Astrocyte (in vitro differentiated cells and primary cell): ENCODE data around the gene PIBF1. TPM values are rescaled to one million over a fixed set of nuclear protein-coding genes. Genes with fewer than 3 reads are reported as not detected.

Experiments
- DNase-seq: peaks from one replicate; pipeline ENCODE4 v3.0.0-alpha.2; 2010; ENCODE audit warnings: low read depth
- FAIRE-seq: peaks from 2 replicates; lab custom pipeline; 2011; peaks lifted over from hg19 to GRCh38; lab: Jason Lieb, UNC
- H2AFZ ChIP-seq: 2 replicates; pipeline ENCODE4 v1.6.0; 2012; ENCODE audit warnings: low read depth, low read length, inconsistent platforms
- H3K27ac ChIP-seq: 2 replicates; pipeline ENCODE4 v1.5.1; 2011; ENCODE audit warnings: low read depth, low read length, inconsistent platforms
- H3K27me3 ChIP-seq: 2 replicates; pipeline ENCODE4 v1.6.0; 2011; ENCODE audit warnings: low read length, inconsistent platforms; ENCODE audit not compliant: insufficient read depth
- H3K36me3 ChIP-seq: 2 replicates; pipeline ENCODE4 v1.5.1; 2011; ENCODE audit warnings: low read length, inconsistent platforms; ENCODE audit not compliant: insufficient read depth
- H3K4me1 ChIP-seq: 2 replicates; pipeline ENCODE4 v1.5.1; 2011; ENCODE audit warnings: low read length, inconsistent platforms; ENCODE audit not compliant: insufficient read depth
- H3K4me2 ChIP-seq: 2 replicates; pipeline ENCODE4 v1.6.0; 2012; ENCODE audit warnings: low read length, inconsistent platforms
- H3K4me3 ChIP-seq: 2 replicates; pipeline ENCODE4 v1.5.1; 2011; ENCODE audit warnings: low read depth, mild to moderate bottlenecking, low read length, inconsistent platforms; ENCODE audit not compliant: insufficient read depth
- H3K79me2 ChIP-seq: 2 replicates; pipeline ENCODE4 v1.6.0; 2012; ENCODE audit warnings: mild to moderate bottlenecking, low read length, inconsistent platforms; ENCODE audit not compliant: insufficient read depth
- H3K9ac ChIP-seq: 2 replicates; pipeline ENCODE4 v1.6.0; 2012; ENCODE audit warnings: mild to moderate bottlenecking, low read length, inconsistent platforms
- H3K9me3 ChIP-seq: 2 replicates; pipeline ENCODE4 v1.5.1; 2012; ENCODE audit warnings: low read depth, mild to moderate bottlenecking, low read length, inconsistent platforms; ENCODE audit not compliant: insufficient read depth
- H4K20me1 ChIP-seq: 2 replicates; pipeline ENCODE4 v1.6.0; 2012; ENCODE audit warnings: low read length, inconsistent platforms; ENCODE audit not compliant: insufficient read depth
- H3K27ac Mint-ChIP-seq: one replicate; pipeline ENCODE4 v1.8.0; 2021; ENCODE audit warnings: mild to moderate bottlenecking, mixed read lengths; ENCODE audit not compliant: unreplicated experiment
- H3K27me3 Mint-ChIP-seq: one replicate; pipeline ENCODE4 v1.8.0; 2021; ENCODE audit warnings: low read depth, mixed read lengths; ENCODE audit not compliant: unreplicated experiment
- H3K36me3 Mint-ChIP-seq: one replicate; pipeline ENCODE4 v1.8.0; 2021; ENCODE audit warnings: low read depth, mixed read lengths; ENCODE audit not compliant: unreplicated experiment
- H3K4me1 Mint-ChIP-seq: one replicate; pipeline ENCODE4 v1.8.0; 2021; ENCODE audit warnings: low read depth, mixed read lengths; ENCODE audit not compliant: unreplicated experiment
- H3K4me3 Mint-ChIP-seq: one replicate; pipeline ENCODE4 v1.8.0; 2021; ENCODE audit warnings: mild to moderate bottlenecking, moderate library complexity, mixed read lengths; ENCODE audit not compliant: unreplicated experiment
- H3K9me3 Mint-ChIP-seq: one replicate; pipeline ENCODE4 v1.8.0; 2021; ENCODE audit warnings: mild to moderate bottlenecking, mixed read lengths; ENCODE audit not compliant: unreplicated experiment
- EZH2 ChIP-seq: IDR thresholded peaks from 2 replicates; pipeline ENCODE4 v1.6.1; 2012; ENCODE audit warnings: mild to moderate bottlenecking, low read length, inconsistent platforms; ENCODE audit not compliant: insufficient read depth
- total RNA-seq: library from RNA; stranded (reverse); gene quantifications from 2 replicates; pipeline ENCODE4 v1.2.1, GENCODE V29; 2021
- TF ChIP-seq, protein P1 (sequence below): IDR thresholded peaks from 2 replicates; pipeline ENCODE4 v1.5.1; 2011; ENCODE audit warnings: low read depth, mild to moderate bottlenecking, inconsistent platforms, low read length, moderate library complexity; ENCODE audit not compliant: insufficient read depth

Gene PIBF1
- total RNA-seq, 1 donor from 2014 or later: 19.3 TPM

DNA sequence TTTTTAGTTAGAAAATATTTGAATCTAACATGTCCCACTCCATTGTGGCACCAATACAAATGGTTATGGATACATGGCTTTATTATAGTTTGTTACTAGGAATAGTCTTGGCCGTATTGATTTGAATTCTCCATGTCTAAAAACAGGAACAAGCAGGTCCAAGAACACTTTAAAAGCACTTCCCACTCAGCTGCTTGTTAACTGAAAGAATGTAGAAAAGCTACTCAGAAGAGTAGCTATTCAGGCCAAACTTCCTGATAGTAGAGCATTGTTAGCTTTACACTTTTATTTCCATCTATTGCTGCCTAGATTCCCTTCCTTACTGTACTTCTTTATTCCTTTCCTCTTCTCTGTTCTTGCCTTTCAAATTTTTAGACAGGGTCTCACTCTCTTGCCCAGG lies 6.9 kb downstream of the PIBF1 start:
- Histone ChIP-seq H3K9me3 (no peaks in the 10 kb centered on the region), H3K4me3 (no peak overlapping the region), H3K4me1 (no peaks in the 10 kb centered on the region), H3K9ac (no peak overlapping the region), H3K79me2 (peaks cover 67% of the 10 kb centered on the region), H2AFZ (no peak overlapping the region), H3K27ac (no peak overlapping the region), H3K27me3 (no peaks in the 10 kb centered on the region), H4K20me1 (peaks cover 23% of the 10 kb centered on the region), H3K4me2 (no peak overlapping the region), H3K36me3 (peaks cover 16% of the 10 kb centered on the region)
- DNase-seq (no peak), FAIRE-seq (no peak)
- Mint-ChIP-seq H3K27me3 (no peaks in the 10 kb centered on the region), H3K9me3 (no peaks in the 10 kb centered on the region), H3K27ac (no peak overlapping the region), H3K4me3 (no peak overlapping the region), H3K36me3 (peaks cover 8% of the 10 kb centered on the region), H3K4me1 (peaks cover under 1% of the 10 kb centered on the region)
- no peak for TF ChIP-seq EZH2
- TF ChIP-seq, protein P1, sequence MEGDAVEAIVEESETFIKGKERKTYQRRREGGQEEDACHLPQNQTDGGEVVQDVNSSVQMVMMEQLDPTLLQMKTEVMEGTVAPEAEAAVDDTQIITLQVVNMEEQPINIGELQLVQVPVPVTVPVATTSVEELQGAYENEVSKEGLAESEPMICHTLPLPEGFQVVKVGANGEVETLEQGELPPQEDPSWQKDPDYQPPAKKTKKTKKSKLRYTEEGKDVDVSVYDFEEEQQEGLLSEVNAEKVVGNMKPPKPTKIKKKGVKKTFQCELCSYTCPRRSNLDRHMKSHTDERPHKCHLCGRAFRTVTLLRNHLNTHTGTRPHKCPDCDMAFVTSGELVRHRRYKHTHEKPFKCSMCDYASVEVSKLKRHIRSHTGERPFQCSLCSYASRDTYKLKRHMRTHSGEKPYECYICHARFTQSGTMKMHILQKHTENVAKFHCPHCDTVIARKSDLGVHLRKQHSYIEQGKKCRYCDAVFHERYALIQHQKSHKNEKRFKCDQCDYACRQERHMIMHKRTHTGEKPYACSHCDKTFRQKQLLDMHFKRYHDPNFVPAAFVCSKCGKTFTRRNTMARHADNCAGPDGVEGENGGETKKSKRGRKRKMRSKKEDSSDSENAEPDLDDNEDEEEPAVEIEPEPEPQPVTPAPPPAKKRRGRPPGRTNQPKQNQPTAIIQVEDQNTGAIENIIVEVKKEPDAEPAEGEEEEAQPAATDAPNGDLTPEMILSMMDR: no peak

DNA sequence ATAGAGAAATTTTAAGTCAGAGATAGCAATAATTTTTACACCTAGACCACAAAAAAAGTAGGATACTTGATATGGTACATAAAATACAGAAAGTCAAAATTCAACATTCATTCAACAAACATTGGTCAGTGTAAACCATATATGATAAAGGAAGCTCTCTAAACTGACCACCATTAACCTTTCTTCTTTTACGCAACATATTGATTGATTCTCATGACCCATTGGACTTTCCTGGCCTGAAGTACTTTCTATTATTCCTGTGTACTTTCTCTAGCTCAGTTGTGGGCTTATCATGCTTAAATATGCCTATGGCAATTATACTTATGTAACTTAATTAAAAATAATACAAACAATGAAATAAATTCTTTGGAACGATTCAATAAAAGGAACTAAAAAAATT lies 10.7 kb downstream of the PIBF1 start:
- H3K4me1 ChIP-seq: no peaks in the 10 kb centered on the region
- TF ChIP-seq, protein P1: no peak
- TF ChIP-seq EZH2: no peak
- Mint-ChIP-seq H3K4me3 (no peak overlapping the region), H3K36me3 (peaks cover 13% of the 10 kb centered on the region), H3K4me1 (no peaks in the 10 kb centered on the region), H3K9me3 (no peaks in the 10 kb centered on the region), H3K27me3 (no peaks in the 10 kb centered on the region), H3K27ac (no peak overlapping the region)
- H3K4me2 ChIP-seq: no peak overlapping the region
- H2AFZ ChIP-seq: no peak overlapping the region
- H3K27ac ChIP-seq: no peak overlapping the region
- H3K79me2 ChIP-seq: peaks cover 29% of the 10 kb centered on the region
- no peak overlapping the region for H3K4me3 ChIP-seq
- no peaks in the 10 kb centered on the region for H3K9me3 ChIP-seq
- H3K9ac ChIP-seq: no peak overlapping the region
- peaks cover 10% of the 10 kb centered on the region for H4K20me1 ChIP-seq
- FAIRE-seq (no peak), DNase-seq (no peak)
- H3K36me3 ChIP-seq: peaks cover 37% of the 10 kb centered on the region
- no peaks in the 10 kb centered on the region for H3K27me3 ChIP-seq

DNA sequence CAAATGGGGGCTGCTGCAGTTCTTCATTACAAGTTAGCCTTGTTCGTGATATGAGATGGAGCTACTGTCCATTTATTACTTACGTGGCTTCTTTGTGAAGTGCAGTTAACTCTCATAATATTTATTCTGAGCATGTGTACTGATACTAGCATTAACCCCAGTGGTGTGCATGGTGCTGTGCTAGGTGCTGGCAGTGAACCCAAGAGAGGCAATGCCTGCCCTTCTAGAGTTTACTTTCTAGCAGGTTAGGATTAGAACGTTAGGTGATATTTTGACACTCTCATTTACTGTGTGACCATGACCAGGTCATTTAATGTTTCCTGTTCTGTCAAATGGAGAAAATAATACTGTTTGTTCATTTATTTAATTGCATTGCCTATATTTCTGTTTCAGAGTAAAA lies 16.9 kb downstream of the PIBF1 start:
- no peak overlapping the region for H3K4me3 ChIP-seq
- no peak overlapping the region for H3K4me3 Mint-ChIP-seq
- H3K9ac ChIP-seq: no peak overlapping the region
- H3K27me3 Mint-ChIP-seq: no peaks in the 10 kb centered on the region
- no peaks in the 10 kb centered on the region for H3K9me3 ChIP-seq
- no peaks in the 10 kb centered on the region for H3K4me1 ChIP-seq
- peaks cover 11% of the 10 kb centered on the region for H3K36me3 Mint-ChIP-seq
- no peaks in the 10 kb centered on the region for H3K9me3 Mint-ChIP-seq
- no peak for FAIRE-seq
- H3K27me3 ChIP-seq: no peaks in the 10 kb centered on the region
- H4K20me1 ChIP-seq: peaks cover 3% of the 10 kb centered on the region
- peaks cover 29% of the 10 kb centered on the region for H3K36me3 ChIP-seq
- TF ChIP-seq EZH2: no peak
- TF ChIP-seq, protein P1: no peak
- H3K4me1 Mint-ChIP-seq: peaks cover 5% of the 10 kb centered on the region
- no peaks in the 10 kb centered on the region for H3K79me2 ChIP-seq
- no peak overlapping the region for H2AFZ ChIP-seq
- no peak overlapping the region for H3K27ac Mint-ChIP-seq
- H3K4me2 ChIP-seq: no peak overlapping the region
- no peak for DNase-seq
- no peak overlapping the region for H3K27ac ChIP-seq
